OCI-LY7 (cell line): ENCODE measurements around the gene PCDH9. TPM values are rescaled to one million over a fixed set of nuclear protein-coding genes. Genes with fewer than 3 reads are reported as not detected.

ENCODE experiments used
- BruUV-seq: library from RNA; stranded (reverse); fragments of 400-500 nt; replicated peaks from 2 replicates; lab custom pipeline; 2021; lab: Mats Ljungman, UMichigan
- CTCF ChIA-PET: fragments of 300-600 bp; sonication (Branson Sonifier 250); formaldehyde crosslinking; loops from one replicate; lab custom pipeline; 2022; ENCODE audit warnings: antibody characterized with exemption; ENCODE audit not compliant: unreplicated experiment; lab: Charles Lee
- POLR2A ChIA-PET: fragments of 300-600 bp; sonication (Branson Sonifier 250); formaldehyde crosslinking; loops from one replicate; lab custom pipeline; 2022; ENCODE audit warnings: antibody characterized with exemption; lab: Charles Lee
- DNase-seq: peaks from one replicate; pipeline ENCODE4 v3.0.0-alpha.2; 2015; ENCODE audit warnings: low spot score
- H2AFZ ChIP-seq: fragments of 200-600 bp; sonication (generic), shearing (Covaris generic); 2 replicates; pipeline ENCODE4 v1.6.1; 2014; ENCODE audit warnings: mild to moderate bottlenecking, antibody characterized with exemption, low read length, moderate library complexity
- H3K27ac ChIP-seq: fragments of 200-600 bp; sonication (generic); 2 replicates; pipeline ENCODE4 v1.5.1; 2014; ENCODE audit warnings: mixed run types, low read depth, mild to moderate bottlenecking, moderate library complexity, low read length, inconsistent platforms; ENCODE audit not compliant: poor library complexity, severe bottlenecking
- H3K36me3 ChIP-seq: fragments of 200-600 bp; sonication (generic); 2 replicates; pipeline ENCODE4 v1.6.1; 2014; ENCODE audit warnings: mild to moderate bottlenecking, antibody characterized with exemption, low read length, moderate library complexity, mixed read lengths; ENCODE audit not compliant: insufficient read depth
- H3K4me1 ChIP-seq: fragments of 200-600 bp; sonication (generic); 2 replicates; pipeline ENCODE4 v1.5.1; 2014; ENCODE audit warnings: mild to moderate bottlenecking, low read length; ENCODE audit not compliant: insufficient read depth, poor library complexity, severe bottlenecking
- H3K4me2 ChIP-seq: fragments of 200-600 bp; sonication (generic); 2 replicates; pipeline ENCODE4 v1.6.1; 2014; ENCODE audit warnings: mild to moderate bottlenecking, low read length
- H3K4me3 ChIP-seq: fragments of 200-600 bp; sonication (generic); 2 replicates; pipeline ENCODE4 v1.5.1; 2014; ENCODE audit warnings: mild to moderate bottlenecking, low read depth, low read length; ENCODE audit not compliant: poor library complexity, severe bottlenecking
- H3K79me2 ChIP-seq: fragments of 200-600 bp; sonication (generic); 2 replicates; pipeline ENCODE4 v1.6.1; 2016; ENCODE audit warnings: low read depth, mild to moderate bottlenecking, low read length, moderate library complexity, mixed read lengths; ENCODE audit not compliant: insufficient read depth
- H3K9me2 ChIP-seq: fragments of 200-600 bp; sonication (generic); 2 replicates; pipeline ENCODE4 v1.6.1; 2016; ENCODE audit warnings: mild to moderate bottlenecking, low read length, mixed read lengths; ENCODE audit not compliant: insufficient read depth
- H3K9me3 ChIP-seq: fragments of 200-600 bp; sonication (generic); 2 replicates; pipeline ENCODE4 v1.6.1; 2014; ENCODE audit warnings: mild to moderate bottlenecking, mixed run types, low read length, mixed read lengths
- H4K20me1 ChIP-seq: fragments of 200-600 bp; sonication (generic); 2 replicates; pipeline ENCODE4 v1.6.1; 2014; ENCODE audit warnings: mild to moderate bottlenecking, antibody characterized with exemption, low read length, moderate library complexity, mixed read lengths; ENCODE audit not compliant: insufficient read depth
- EZH2phosphoT487 ChIP-seq: fragments of 200-600 bp; sonication (generic); IDR thresholded peaks from 2 replicates; pipeline ENCODE4 v1.6.1; 2018; ENCODE audit warnings: low read depth, borderline replicate concordance, mild to moderate bottlenecking, mixed run types, antibody characterized with exemption, low read length, moderate library complexity, mixed read lengths
- intact Hi-C: fragments of 100-400 bp; cut with micrococcal nuclease; formaldehyde crosslinking; loops from one replicate; pipeline ENCODE4 v1.10.0; 2022; ENCODE audit not compliant: unreplicated experiment
- total RNA-seq, 2 experiments: library from RNA; depleted of rRNA in 1 of 2; stranded (reverse); fragments of >200 nt in 1 of 2; shearing (Covaris generic) in 1 of 2; gene quantifications; 2 replicates each; pipeline ENCODE4 v1.2.3, GENCODE V29; 2014 to 2022
- TF ChIP-seq, protein P1 (sequence below): fragments of 200-600 bp; sonication (generic); conservative IDR thresholded peaks from 2 replicates; pipeline ENCODE4 v1.5.1; 2014; ENCODE audit warnings: mild to moderate bottlenecking, antibody characterized with exemption, low read length, moderate library complexity, mixed read lengths

PCDH9 gene
- total RNA-seq, 2 experiments from 2014 or later, result 20.1 to 26.0 TPM

DNA sequence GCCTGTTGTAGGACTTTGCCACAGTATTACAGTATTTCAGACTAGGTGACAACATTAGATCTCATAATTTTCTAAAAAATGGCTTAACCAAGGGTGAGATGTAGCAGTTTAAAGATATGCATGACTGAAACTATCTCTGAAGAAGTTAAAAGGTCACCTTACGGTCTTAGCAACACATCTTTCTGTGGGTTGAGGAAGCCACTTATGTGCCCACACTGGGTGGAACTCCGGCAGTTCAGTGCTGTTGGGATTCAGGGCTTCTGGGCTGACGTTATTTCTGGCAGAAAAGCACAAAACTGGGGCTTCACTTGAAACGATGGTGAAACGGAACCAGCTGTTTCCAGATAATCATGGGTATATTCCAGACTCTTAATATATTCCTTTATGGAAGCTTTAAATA, 697.3 kb downstream of the PCDH9 start:
- CTCF ChIA-PET, result interaction anchor here (0.7 kb wide), 1 partner anchor 12 kb away, joined by 3 read pairs; no protein-coding TSS in a partner anchor
- Histone ChIP-seq H3K4me1 (no peaks in the 10 kb centered on the region), H3K9me2 (no peaks in the 10 kb centered on the region), H2AFZ (no peak overlapping the region), H3K79me2 (no peaks in the 10 kb centered on the region), H3K27ac (no peak overlapping the region), H3K36me3 (no peaks in the 10 kb centered on the region), H3K9me3 (no peaks in the 10 kb centered on the region), H4K20me1 (no peaks in the 10 kb centered on the region), H3K4me3 (no peak overlapping the region), H3K4me2 (no peak overlapping the region)
- POLR2A ChIA-PET, result interaction anchor here (0.6 to 1.7 kb wide), 6 partner anchors 13 to 536 kb away, joined by 3 to 6 read pairs (median 4); no protein-coding TSS in a partner anchor
- BruUV-seq, result no TSS peak
- intact Hi-C loops, result no loop called here
- no peak for TF ChIP-seq EZH2phosphoT487
- TF ChIP-seq, protein P1, sequence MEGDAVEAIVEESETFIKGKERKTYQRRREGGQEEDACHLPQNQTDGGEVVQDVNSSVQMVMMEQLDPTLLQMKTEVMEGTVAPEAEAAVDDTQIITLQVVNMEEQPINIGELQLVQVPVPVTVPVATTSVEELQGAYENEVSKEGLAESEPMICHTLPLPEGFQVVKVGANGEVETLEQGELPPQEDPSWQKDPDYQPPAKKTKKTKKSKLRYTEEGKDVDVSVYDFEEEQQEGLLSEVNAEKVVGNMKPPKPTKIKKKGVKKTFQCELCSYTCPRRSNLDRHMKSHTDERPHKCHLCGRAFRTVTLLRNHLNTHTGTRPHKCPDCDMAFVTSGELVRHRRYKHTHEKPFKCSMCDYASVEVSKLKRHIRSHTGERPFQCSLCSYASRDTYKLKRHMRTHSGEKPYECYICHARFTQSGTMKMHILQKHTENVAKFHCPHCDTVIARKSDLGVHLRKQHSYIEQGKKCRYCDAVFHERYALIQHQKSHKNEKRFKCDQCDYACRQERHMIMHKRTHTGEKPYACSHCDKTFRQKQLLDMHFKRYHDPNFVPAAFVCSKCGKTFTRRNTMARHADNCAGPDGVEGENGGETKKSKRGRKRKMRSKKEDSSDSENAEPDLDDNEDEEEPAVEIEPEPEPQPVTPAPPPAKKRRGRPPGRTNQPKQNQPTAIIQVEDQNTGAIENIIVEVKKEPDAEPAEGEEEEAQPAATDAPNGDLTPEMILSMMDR, result no peak
- no peak for DNase-seq

DNA sequence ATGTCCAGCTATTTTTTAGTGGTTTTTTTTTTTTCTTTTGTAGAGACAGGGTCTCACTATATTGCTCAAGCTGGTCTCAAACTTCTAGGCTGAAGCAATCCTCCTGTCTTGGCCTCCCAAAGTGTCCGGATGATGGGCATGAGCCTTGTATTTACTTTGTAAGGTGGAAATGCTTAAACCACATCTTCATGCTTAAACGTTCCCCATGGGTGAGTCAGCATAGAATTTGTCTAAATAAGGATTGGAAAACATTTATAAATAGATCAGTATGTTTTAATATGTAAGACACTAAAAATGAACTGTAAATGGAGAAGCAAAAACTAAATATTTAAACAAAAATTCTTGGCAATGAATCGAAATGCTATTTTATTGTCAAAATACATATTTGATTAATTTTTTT, 698.0 kb downstream of the PCDH9 start:
- Histone ChIP-seq H3K79me2 (no peaks in the 10 kb centered on the region), H3K4me1 (no peaks in the 10 kb centered on the region), H4K20me1 (no peaks in the 10 kb centered on the region), H3K36me3 (no peaks in the 10 kb centered on the region), H3K4me2 (no peak overlapping the region), H3K27ac (no peak overlapping the region), H3K9me3 (no peaks in the 10 kb centered on the region), H2AFZ (no peak overlapping the region), H3K4me3 (no peak overlapping the region), H3K9me2 (no peaks in the 10 kb centered on the region)
- TF ChIP-seq, protein P1, result no peak
- TF ChIP-seq EZH2phosphoT487, result no peak
- ChIA-PET POLR2A (interaction anchor here (0.9 to 1.1 kb wide), 4 partner anchors 12 to 56 kb away, joined by 3 read pairs; no protein-coding TSS in a partner anchor), CTCF (no interaction called here)
- DNase-seq, result no peak
- intact Hi-C loops, result no loop called here
- BruUV-seq, result no TSS peak

- DNase-seq, result no peak
- Histone ChIP-seq H4K20me1 (no peaks in the 10 kb centered on the region), H3K9me2 (no peaks in the 10 kb centered on the region), H3K4me3 (no peak overlapping the region), H3K9me3 (no peaks in the 10 kb centered on the region), H2AFZ (no peak overlapping the region), H3K36me3 (no peaks in the 10 kb centered on the region), H3K79me2 (no peaks in the 10 kb centered on the region), H3K4me2 (no peak overlapping the region), H3K27ac (no peak overlapping the region), H3K4me1 (no peaks in the 10 kb centered on the region)
- intact Hi-C loops, result no loop called here
- TF ChIP-seq, protein P1, result no peak
- TF ChIP-seq EZH2phosphoT487, result no peak
- BruUV-seq, result no TSS peak
- ChIA-PET CTCF (no interaction called here), POLR2A (interaction anchor here (0.6 to 0.7 kb wide), 4 partner anchors 20 to 460 kb away, joined by 3 to 6 read pairs (median 4); no protein-coding TSS in a partner anchor)
Observed at GRCh38 chr13:66530686-66531085, 699.5 kb downstream of the PCDH9 start.
